Measurements from ENCODE around the gene CACNA1C.

CACNA1C gene

DNA sequence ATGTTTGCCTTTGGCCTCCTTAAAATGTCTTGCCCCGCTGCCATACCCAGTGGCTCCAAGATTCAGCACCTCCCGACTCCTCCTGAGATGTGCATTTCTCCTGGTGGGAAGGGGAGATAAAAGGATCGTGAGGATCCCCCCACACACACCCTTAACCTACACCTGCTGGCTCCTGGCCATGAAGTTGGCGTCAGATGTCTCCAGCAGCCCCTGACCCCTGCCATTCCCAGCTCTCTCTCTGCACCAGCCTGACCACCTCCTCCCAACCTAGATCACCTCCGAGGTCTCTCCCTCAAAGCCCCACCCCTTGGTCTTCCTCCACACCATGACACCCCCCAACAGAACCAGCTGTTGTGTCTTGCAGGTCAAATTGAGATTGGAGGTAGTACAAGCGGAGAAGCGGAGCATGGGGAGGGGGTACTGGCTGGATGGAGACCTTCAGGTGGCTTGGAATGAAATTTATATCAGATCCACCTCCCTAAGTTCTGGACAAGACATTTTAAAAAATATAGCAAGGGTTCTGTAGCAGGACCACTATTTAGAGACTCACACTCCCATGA, 590.9 kb downstream of the CACNA1C start:
- peak; percentile 51 for DNase-seq (ENCODE audit: low spot score)
- Histone ChIP-seq H3K4me1 (ENCODE audit: insufficient read depth, poor library complexity, severe bottlenecking) (peaks cover 5% of the 10 kb centered on the region), H3K36me3 (ENCODE audit: low read depth) (no peaks in the 10 kb centered on the region), H3K27me3 (ENCODE audit: insufficient read depth, poor library complexity, severe bottlenecking) (peaks cover 48% of the 10 kb centered on the region), H3K9me3 (ENCODE audit: severe bottlenecking) (no peaks in the 10 kb centered on the region), H3K4me3 (ENCODE audit: severe bottlenecking) (no peak overlapping the region), H3K27ac (ENCODE audit: poor library complexity, severe bottlenecking) (no peak overlapping the region)
- TF ChIP-seq, protein P1, sequence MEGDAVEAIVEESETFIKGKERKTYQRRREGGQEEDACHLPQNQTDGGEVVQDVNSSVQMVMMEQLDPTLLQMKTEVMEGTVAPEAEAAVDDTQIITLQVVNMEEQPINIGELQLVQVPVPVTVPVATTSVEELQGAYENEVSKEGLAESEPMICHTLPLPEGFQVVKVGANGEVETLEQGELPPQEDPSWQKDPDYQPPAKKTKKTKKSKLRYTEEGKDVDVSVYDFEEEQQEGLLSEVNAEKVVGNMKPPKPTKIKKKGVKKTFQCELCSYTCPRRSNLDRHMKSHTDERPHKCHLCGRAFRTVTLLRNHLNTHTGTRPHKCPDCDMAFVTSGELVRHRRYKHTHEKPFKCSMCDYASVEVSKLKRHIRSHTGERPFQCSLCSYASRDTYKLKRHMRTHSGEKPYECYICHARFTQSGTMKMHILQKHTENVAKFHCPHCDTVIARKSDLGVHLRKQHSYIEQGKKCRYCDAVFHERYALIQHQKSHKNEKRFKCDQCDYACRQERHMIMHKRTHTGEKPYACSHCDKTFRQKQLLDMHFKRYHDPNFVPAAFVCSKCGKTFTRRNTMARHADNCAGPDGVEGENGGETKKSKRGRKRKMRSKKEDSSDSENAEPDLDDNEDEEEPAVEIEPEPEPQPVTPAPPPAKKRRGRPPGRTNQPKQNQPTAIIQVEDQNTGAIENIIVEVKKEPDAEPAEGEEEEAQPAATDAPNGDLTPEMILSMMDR (IDR thresholded peaks at IDR 0.05; ENCODE audit: poor library complexity, severe bottlenecking), result no peak
- ATAC-seq (ENCODE audit: low read depth), result no peak

DNA sequence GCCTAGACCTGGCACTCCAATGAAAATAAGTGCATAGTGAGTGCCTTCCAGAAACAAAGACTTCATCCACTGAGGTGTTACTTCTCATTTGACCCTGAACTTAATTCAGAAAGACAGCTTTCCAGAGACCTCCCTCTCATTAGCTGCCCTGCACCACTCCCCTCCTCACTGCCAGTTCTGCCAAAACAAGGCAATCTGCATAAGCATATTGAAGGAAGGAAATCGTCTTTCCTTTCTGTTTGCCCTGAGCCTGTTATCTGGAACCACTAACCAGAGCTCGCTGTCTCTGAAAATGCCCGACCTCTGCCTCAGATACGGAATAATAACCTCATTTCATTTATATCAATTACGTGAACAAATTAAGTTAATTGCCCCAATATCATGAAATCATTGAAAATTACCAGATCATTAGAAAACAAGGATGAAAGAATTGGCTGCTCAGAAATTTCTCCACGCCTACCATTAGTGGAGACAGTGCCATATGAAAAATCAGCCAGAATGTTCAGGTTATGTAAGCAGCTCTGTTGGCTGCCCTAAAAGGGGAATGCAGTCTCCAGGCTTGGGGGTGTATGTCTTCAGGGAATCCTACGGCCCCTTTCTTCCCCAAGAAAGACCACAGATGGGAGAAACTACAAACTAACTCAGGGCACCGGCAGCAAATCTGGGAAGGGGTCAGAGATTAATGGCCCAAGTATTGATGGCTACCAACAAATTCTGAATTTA, 592.1 kb downstream of the CACNA1C start:
- ATAC-seq (ENCODE audit: low read depth), result no peak
- TF ChIP-seq, protein P1 (IDR thresholded peaks at IDR 0.05; ENCODE audit: poor library complexity, severe bottlenecking), result no peak
- H3K36me3 ChIP-seq (ENCODE audit: low read depth), result no peaks in the 10 kb centered on the region
- no peak overlapping the region for H3K27ac ChIP-seq (ENCODE audit: poor library complexity, severe bottlenecking)
- DNase-seq (ENCODE audit: low spot score), result peak; percentile 15
- no peak overlapping the region for H3K4me3 ChIP-seq (ENCODE audit: severe bottlenecking)
- no peaks in the 10 kb centered on the region for H3K9me3 ChIP-seq (ENCODE audit: severe bottlenecking)
- H3K4me1 ChIP-seq (ENCODE audit: insufficient read depth, poor library complexity, severe bottlenecking), result peaks cover 5% of the 10 kb centered on the region
- peaks cover 60% of the 10 kb centered on the region for H3K27me3 ChIP-seq (ENCODE audit: insufficient read depth, poor library complexity, severe bottlenecking)

DNA sequence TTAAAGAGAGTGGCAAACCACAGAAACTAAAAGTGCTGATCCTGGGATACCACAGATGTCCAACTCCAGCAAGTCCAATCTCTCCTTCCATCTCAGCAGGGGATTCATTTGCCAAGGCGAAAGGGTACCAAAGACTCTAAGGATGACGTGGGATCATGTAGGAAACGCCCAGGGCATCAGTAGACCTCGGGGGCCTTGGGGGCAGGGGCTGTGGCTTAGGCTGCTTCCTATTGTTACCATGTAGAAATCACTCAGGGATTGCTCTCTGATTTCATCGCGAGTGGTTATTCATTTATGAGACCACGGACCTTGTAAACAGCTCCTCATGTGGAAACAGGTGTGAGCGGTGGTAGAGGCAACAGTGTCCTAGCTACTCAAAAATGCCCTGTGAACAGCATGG, 592.7 kb downstream of the CACNA1C start:
- H3K36me3 ChIP-seq (ENCODE audit: low read depth), result no peaks in the 10 kb centered on the region
- no peak overlapping the region for H3K4me3 ChIP-seq (ENCODE audit: severe bottlenecking)
- no peak overlapping the region for H3K27ac ChIP-seq (ENCODE audit: poor library complexity, severe bottlenecking)
- TF ChIP-seq, protein P1 (IDR thresholded peaks at IDR 0.05; ENCODE audit: poor library complexity, severe bottlenecking), result no peak
- peak; percentile 10 for DNase-seq (ENCODE audit: low spot score)
- no peak for ATAC-seq (ENCODE audit: low read depth)
- H3K27me3 ChIP-seq (ENCODE audit: insufficient read depth, poor library complexity, severe bottlenecking), result peaks cover 66% of the 10 kb centered on the region
- H3K4me1 ChIP-seq (ENCODE audit: insufficient read depth, poor library complexity, severe bottlenecking), result peaks cover 5% of the 10 kb centered on the region
- H3K9me3 ChIP-seq (ENCODE audit: severe bottlenecking), result no peaks in the 10 kb centered on the region

DNA sequence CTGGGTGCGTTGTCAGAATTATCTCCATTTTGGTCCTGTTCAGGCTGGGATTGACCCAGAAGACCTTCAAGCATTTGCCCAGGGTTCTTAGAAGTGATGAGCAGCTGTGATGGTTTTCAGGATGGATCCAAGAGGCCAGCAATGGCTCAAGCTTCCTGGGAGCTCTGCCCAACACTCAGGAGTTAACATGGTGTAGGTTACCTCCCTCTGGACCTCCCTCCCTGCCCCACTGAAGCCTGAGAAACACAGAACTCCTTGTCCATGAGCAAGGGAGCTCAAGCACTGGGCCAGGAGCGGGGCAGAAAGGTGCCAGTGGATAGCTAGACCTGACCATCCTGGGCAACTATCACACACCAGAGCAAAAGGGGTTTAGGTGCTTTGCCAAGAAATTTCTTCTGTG, 593.6 kb downstream of the CACNA1C start:
- no peaks in the 10 kb centered on the region for H3K36me3 ChIP-seq (ENCODE audit: low read depth)
- H3K4me1 ChIP-seq (ENCODE audit: insufficient read depth, poor library complexity, severe bottlenecking), result no peaks in the 10 kb centered on the region
- H3K4me3 ChIP-seq (ENCODE audit: severe bottlenecking), result no peak overlapping the region
- peaks cover 75% of the 10 kb centered on the region for H3K27me3 ChIP-seq (ENCODE audit: insufficient read depth, poor library complexity, severe bottlenecking)
- TF ChIP-seq, protein P1 (IDR thresholded peaks at IDR 0.05; ENCODE audit: poor library complexity, severe bottlenecking), result no peak
- DNase-seq (ENCODE audit: low spot score) (peak; percentile 36), ATAC-seq (ENCODE audit: low read depth) (no peak)
- H3K9me3 ChIP-seq (ENCODE audit: severe bottlenecking), result no peaks in the 10 kb centered on the region
- H3K27ac ChIP-seq (ENCODE audit: poor library complexity, severe bottlenecking), result no peak overlapping the region

DNA sequence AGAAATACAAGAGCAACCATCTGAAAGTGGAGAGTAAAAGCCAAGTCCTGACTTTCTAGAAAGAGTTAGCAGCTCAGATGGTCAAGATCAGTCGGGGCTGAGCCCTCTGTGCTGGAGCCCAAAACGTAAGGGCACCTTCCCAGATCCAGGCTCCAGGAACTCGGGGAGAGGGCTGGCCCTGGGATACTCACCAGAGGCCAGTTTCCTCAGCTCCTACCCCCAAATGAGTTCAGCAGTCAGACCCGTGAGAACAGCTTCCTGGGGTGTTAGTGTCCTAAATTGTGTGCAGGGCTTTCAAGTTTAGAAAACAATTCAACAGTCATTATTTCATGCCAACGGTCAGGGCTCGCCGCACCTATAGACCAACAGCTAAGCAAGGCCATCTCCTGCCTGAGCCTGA, 594.4 kb downstream of the CACNA1C start:
- no peak for ATAC-seq (ENCODE audit: low read depth)
- H3K4me1 ChIP-seq (ENCODE audit: insufficient read depth, poor library complexity, severe bottlenecking), result no peaks in the 10 kb centered on the region
- DNase-seq (ENCODE audit: low spot score), result peak; percentile 16
- no peaks in the 10 kb centered on the region for H3K9me3 ChIP-seq (ENCODE audit: severe bottlenecking)
- peaks cover 81% of the 10 kb centered on the region for H3K27me3 ChIP-seq (ENCODE audit: insufficient read depth, poor library complexity, severe bottlenecking)
- TF ChIP-seq, protein P1 (IDR thresholded peaks at IDR 0.05; ENCODE audit: poor library complexity, severe bottlenecking), result no peak
- H3K27ac ChIP-seq (ENCODE audit: poor library complexity, severe bottlenecking), result no peak overlapping the region
- H3K36me3 ChIP-seq (ENCODE audit: low read depth), result no peaks in the 10 kb centered on the region
- no peak overlapping the region for H3K4me3 ChIP-seq (ENCODE audit: severe bottlenecking)

Measured in RWPE2 (cell line).